Mesendoderm (in vitro differentiated cells): Measurements from ENCODE around the gene DACT3.

Experiments
- DNase-seq: peaks from one replicate; pipeline ENCODE4 v3.0.0; 2013
- H2AK5ac ChIP-seq: 2 replicates; pipeline ENCODE4 v1.6.1; 2013; ENCODE audit warnings: low read length, inconsistent platforms
- H2BK120ac ChIP-seq: 2 replicates; pipeline ENCODE4 v1.6.1; 2013; ENCODE audit warnings: low read depth, mild to moderate bottlenecking, low read length, moderate library complexity, mixed read lengths
- H2BK15ac ChIP-seq: replicated peaks from 2 replicates; pipeline ENCODE4 v1.6.1; 2013; ENCODE audit warnings: low read depth, mild to moderate bottlenecking, moderate library complexity
- H2BK5ac ChIP-seq: 2 replicates; pipeline ENCODE4 v1.6.1; 2013; ENCODE audit warnings: low read length, inconsistent platforms
- H3K18ac ChIP-seq: 2 replicates; pipeline ENCODE4 v1.6.1; 2013; ENCODE audit warnings: mild to moderate bottlenecking, low read length, mixed read lengths
- H3K23ac ChIP-seq: one replicate; pipeline ENCODE4 v1.6.1; 2013; ENCODE audit warnings: low read length
- H3K27ac ChIP-seq: 2 replicates; pipeline ENCODE4 v1.5.1; 2013; ENCODE audit warnings: low read depth, mild to moderate bottlenecking, inconsistent platforms, low read length, moderate library complexity
- H3K27me3 ChIP-seq: 2 replicates; pipeline ENCODE4 v1.6.1; 2013; ENCODE audit warnings: low read length, control low read depth, mild to moderate bottlenecking, inconsistent platforms; ENCODE audit not compliant: insufficient read depth, poor library complexity
- H3K36me3 ChIP-seq: 2 replicates; pipeline ENCODE4 v1.6.1; 2013; ENCODE audit warnings: low read length, inconsistent platforms; ENCODE audit not compliant: control insufficient read depth, insufficient read depth
- H3K4ac ChIP-seq: one replicate; pipeline ENCODE4 v1.6.1; 2013; ENCODE audit warnings: low read depth, mild to moderate bottlenecking, low read length, moderate library complexity
- H3K4me1 ChIP-seq: 2 replicates; pipeline ENCODE4 v1.6.1; 2013; ENCODE audit warnings: low read depth, low read length, inconsistent platforms; ENCODE audit not compliant: control insufficient read depth
- H3K4me2 ChIP-seq: 2 replicates; pipeline ENCODE4 v1.6.1; 2013; ENCODE audit warnings: low read length
- H3K4me3 ChIP-seq: 2 replicates; pipeline ENCODE4 v1.5.1; 2013; ENCODE audit warnings: mild to moderate bottlenecking, low read length
- H3K56ac ChIP-seq: one replicate; pipeline ENCODE4 v1.6.1; 2013; ENCODE audit warnings: low read length
- H3K79me1 ChIP-seq: 2 replicates; pipeline ENCODE4 v1.6.1; 2013; ENCODE audit warnings: low read length, inconsistent platforms
- H3K79me2 ChIP-seq: 2 replicates; pipeline ENCODE4 v1.6.1; 2013; ENCODE audit warnings: mild to moderate bottlenecking, low read length; ENCODE audit not compliant: control insufficient read depth, insufficient read depth
- H3K9ac ChIP-seq: 2 replicates; pipeline ENCODE4 v1.6.1; 2013; ENCODE audit warnings: low read length, inconsistent platforms
- H4K5ac ChIP-seq: one replicate; pipeline ENCODE4 v1.6.1; 2013; ENCODE audit warnings: low read length
- H4K8ac ChIP-seq: one replicate; pipeline ENCODE4 v1.6.1; 2013; ENCODE audit warnings: low read depth, mild to moderate bottlenecking, control low read depth, low read length, moderate library complexity
- WGBS: extraction: QIAGEN DNeasy Blood & Tissue Kit; methylation state at CpG from one replicate; pipeline ENCODE4 v1.1.7; 2013; ENCODE audit warnings: low lambda C conversion rate, missing lambda C conversion rate; ENCODE audit not compliant: insufficient coverage; ENCODE audit errors: extremely low coverage; 5-methylcytosine and 5-hydroxymethylcytosine counted together

DACT3 gene

DNA sequence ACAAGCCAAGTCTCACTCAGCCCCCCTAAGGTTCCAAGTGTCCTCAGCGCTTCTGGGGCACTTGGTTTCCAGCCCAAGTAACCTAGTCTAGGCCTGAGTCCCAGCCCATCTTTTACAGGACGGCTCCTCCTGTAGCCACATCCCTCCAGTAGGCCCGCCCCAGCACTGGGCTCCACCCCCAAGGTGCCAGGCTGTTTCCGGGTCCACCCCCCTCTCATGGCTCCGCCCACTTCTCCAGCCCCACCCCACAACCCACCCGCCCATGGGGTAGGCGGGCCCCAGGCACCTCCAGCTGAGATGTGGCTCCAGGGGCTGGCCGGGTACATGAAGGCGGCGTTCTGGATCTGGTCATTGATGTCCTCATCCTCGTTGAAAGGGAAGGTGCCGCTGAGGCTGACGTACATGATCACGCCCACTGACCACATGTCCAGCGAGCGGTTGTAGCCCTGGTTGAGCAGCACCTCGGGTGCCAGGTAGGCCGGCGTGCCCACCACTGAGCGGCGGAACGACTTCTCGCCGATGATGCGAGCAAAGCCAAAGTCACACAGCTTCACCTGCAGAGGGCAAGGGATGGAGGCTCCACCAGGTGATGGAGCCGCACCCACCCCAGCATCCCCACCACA, 17.2 kb upstream of the DACT3 start:
- Histone ChIP-seq H3K27ac (no peak overlapping the region), H3K4me2 (no peak overlapping the region), H2BK120ac (no peak overlapping the region), H3K18ac (no peak overlapping the region), H2BK5ac (no peak overlapping the region), H4K5ac (no peak overlapping the region), H3K79me2 (no peaks in the 10 kb centered on the region), H2AK5ac (no peak overlapping the region), H2BK15ac (no peak overlapping the region), H4K8ac (no peak overlapping the region), H3K9ac (no peak overlapping the region), H3K79me1 (no peaks in the 10 kb centered on the region), H3K27me3 (no peaks in the 10 kb centered on the region), H3K4ac (no peak overlapping the region), H3K4me1 (no peaks in the 10 kb centered on the region), H3K4me3 (no peak overlapping the region), H3K36me3 (peaks cover 10% of the 10 kb centered on the region), H3K23ac (no peak overlapping the region), H3K56ac (no peak overlapping the region)
- peak; percentile 77 for DNase-seq
- WGBS: no CpG with 5 or more reads among the region's 26 CpGs

DNA sequence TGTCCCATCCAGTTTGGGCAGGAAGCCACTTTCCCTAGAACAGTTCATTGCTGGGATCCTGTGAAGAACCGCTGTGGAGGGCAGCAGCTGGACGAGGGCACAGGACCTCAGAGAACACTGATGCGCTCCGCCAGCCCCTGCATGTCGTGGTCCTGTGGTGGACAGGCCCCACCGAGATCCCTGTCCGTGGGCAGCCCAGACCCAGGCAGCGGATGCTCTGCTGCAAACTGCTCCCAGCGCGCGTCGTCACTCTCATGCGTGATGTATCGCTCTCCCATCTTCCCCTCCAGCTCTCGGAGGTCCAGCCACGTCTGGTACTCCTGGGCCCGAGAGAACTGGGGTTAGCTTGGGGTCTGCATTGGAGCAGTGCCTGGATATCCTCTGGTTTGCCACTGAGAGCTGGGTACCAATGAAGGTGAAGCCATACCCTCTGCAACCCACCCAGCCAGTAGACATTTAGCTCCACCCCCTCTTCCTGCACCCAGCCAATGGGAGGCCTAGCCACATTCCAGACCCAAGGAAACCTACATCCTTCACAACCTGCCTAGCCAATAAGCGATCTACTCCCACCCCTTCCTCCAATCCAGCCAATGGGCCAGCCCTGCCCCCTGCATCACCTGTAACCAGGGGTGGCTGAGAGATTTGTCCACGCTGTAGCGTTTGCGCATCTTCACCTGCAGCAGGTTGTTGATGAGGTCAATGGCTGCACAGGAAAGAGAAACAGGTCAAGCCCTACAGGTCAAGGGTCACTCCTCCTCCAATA, 13.6 kb upstream of the DACT3 start:
- Histone ChIP-seq H3K79me2 (no peaks in the 10 kb centered on the region), H3K56ac (no peak overlapping the region), H3K27ac (no peak overlapping the region), H3K4me3 (no peak overlapping the region), H3K18ac (no peak overlapping the region), H3K23ac (no peak overlapping the region), H3K4me2 (no peak overlapping the region), H2BK5ac (no peak overlapping the region), H3K79me1 (no peaks in the 10 kb centered on the region), H3K4ac (no peak overlapping the region), H3K9ac (no peak overlapping the region), H2AK5ac (no peak overlapping the region), H3K36me3 (peaks cover 9% of the 10 kb centered on the region), H2BK120ac (no peak overlapping the region), H3K4me1 (no peaks in the 10 kb centered on the region), H3K27me3 (no peaks in the 10 kb centered on the region), H4K5ac (no peak overlapping the region), H2BK15ac (no peak overlapping the region), H4K8ac (no peak overlapping the region)
- peak; percentile 87 for DNase-seq
- no CpG with 5 or more reads among the region's 21 CpGs for WGBS

- Histone ChIP-seq H3K27me3 (no peaks in the 10 kb centered on the region), H4K5ac (no peak overlapping the region), H2BK15ac (no peak overlapping the region), H2AK5ac (no peak overlapping the region), H3K9ac (no peak overlapping the region), H3K18ac (no peak overlapping the region), H3K56ac (no peak overlapping the region), H3K4ac (no peak overlapping the region), H2BK120ac (no peak overlapping the region), H4K8ac (no peak overlapping the region), H3K27ac (no peak overlapping the region), H3K79me1 (no peaks in the 10 kb centered on the region), H2BK5ac (no peak overlapping the region), H3K4me1 (no peaks in the 10 kb centered on the region), H3K36me3 (peaks cover 7% of the 10 kb centered on the region), H3K4me3 (no peak overlapping the region), H3K23ac (no peak overlapping the region), H3K4me2 (no peak overlapping the region), H3K79me2 (no peaks in the 10 kb centered on the region)
- no peak for DNase-seq
These were observed 9.8 kb upstream of the DACT3 start for GRCh38 chr19:46670813-46671212.

DNA sequence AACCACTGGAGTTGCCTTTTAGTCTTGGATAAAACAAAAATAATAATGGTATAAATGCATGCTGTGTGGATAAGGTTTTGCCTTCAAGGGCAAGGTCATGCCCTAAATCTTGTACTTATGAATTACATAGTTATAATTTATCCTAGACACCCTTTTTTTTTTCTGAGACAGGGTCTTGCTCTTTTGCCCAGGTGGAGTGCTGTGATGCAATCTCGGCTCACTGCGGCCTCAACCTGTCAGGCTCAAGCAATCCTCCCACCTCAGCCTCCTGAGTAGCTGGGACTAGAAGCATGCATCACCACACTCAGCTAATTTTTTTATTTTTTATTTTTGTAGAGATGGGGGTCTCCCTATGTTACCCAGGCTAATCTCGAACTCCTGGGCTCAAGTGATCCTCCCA, 7.7 kb upstream of the DACT3 start:
- no peak overlapping the region for H3K4me3 ChIP-seq
- H3K4me2 ChIP-seq: no peak overlapping the region
- no peak overlapping the region for H3K4ac ChIP-seq
- no peak overlapping the region for H3K56ac ChIP-seq
- no peaks in the 10 kb centered on the region for H3K27me3 ChIP-seq
- no peak overlapping the region for H4K5ac ChIP-seq
- no peak overlapping the region for H3K23ac ChIP-seq
- H3K9ac ChIP-seq: no peak overlapping the region
- no peak overlapping the region for H2AK5ac ChIP-seq
- H2BK5ac ChIP-seq: no peak overlapping the region
- H3K36me3 ChIP-seq: peaks cover 4% of the 10 kb centered on the region
- DNase-seq: no peak
- H3K4me1 ChIP-seq: no peaks in the 10 kb centered on the region
- WGBS: no CpG with 5 or more reads among the region's 3 CpGs
- no peak overlapping the region for H2BK15ac ChIP-seq
- no peaks in the 10 kb centered on the region for H3K79me1 ChIP-seq
- H3K18ac ChIP-seq: no peak overlapping the region
- H2BK120ac ChIP-seq: no peak overlapping the region
- no peaks in the 10 kb centered on the region for H3K79me2 ChIP-seq
- H3K27ac ChIP-seq: no peak overlapping the region
- no peak overlapping the region for H4K8ac ChIP-seq

DNA sequence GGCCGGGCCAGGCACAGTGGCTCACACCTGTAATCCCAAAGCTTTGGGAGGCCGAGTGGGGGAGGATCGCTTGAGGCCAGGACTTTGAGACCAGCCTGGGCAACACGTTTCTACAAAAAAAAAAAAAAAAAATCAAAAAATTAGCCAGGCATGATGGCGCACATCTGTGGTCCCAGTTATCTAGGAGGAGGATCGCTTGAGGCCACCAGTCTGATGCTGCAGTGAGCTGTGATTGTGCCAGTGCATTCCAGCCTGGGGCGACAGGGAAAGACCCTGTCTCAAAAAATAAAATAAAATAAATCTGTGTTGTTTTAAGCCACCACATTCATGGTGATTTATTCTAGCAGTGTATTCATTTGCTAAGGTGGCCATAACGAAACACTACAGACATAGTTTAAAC, 4.1 kb upstream of the DACT3 start:
- H2BK5ac ChIP-seq: no peak overlapping the region
- no peak overlapping the region for H3K4me3 ChIP-seq
- no peak for DNase-seq
- H3K4me2 ChIP-seq: no peak overlapping the region
- no peak overlapping the region for H3K27ac ChIP-seq
- H3K79me1 ChIP-seq: no peaks in the 10 kb centered on the region
- H3K36me3 ChIP-seq: no peaks in the 10 kb centered on the region
- H3K23ac ChIP-seq: no peak overlapping the region
- H3K18ac ChIP-seq: no peak overlapping the region
- H4K8ac ChIP-seq: no peak overlapping the region
- H2AK5ac ChIP-seq: no peak overlapping the region
- H3K9ac ChIP-seq: no peak overlapping the region
- H3K79me2 ChIP-seq: no peaks in the 10 kb centered on the region
- peaks cover 5% of the 10 kb centered on the region for H3K4me1 ChIP-seq
- H2BK120ac ChIP-seq: no peak overlapping the region
- H3K56ac ChIP-seq: no peak overlapping the region
- H4K5ac ChIP-seq: no peak overlapping the region
- WGBS: no CpG with 5 or more reads among the region's 8 CpGs
- H3K27me3 ChIP-seq: no peaks in the 10 kb centered on the region
- H3K4ac ChIP-seq: no peak overlapping the region
- H2BK15ac ChIP-seq: no peak overlapping the region
